Aorta (tissue), 5 donors: ENCODE measurements around the gene SIGLEC10. TPM values are rescaled to one million over a fixed set of nuclear protein-coding genes. Genes with fewer than 3 reads are reported as not detected.
"Not testable (repeated sequence)": the region's sequence is repeated elsewhere in the genome, so short reads cannot be mapped to it uniquely, and the experiment has no call there.

ENCODE experiments used
- ATAC-seq: fragments of 200-7000 bp; cut with Tn5 transposase; one replicate; pipeline ENCODE4 v1.9.1; 2022; ENCODE audit warnings: moderate library complexity; ENCODE audit not compliant: low FRiP score
- DNase-seq, 2 donors: peaks; one replicate each; pipeline ENCODE4 v3.0.0-alpha.2; 2020
- H3K27ac ChIP-seq, 2 donors: one replicate each; pipeline ENCODE4 v1.5.1; 2013; ENCODE audit warnings: low read length in 2 of 2, mild to moderate bottlenecking in 2 of 2, moderate library complexity in 2 of 2, control low read depth in 1 of 2, inconsistent platforms in 1 of 2, low read depth in 1 of 2
- H3K27me3 ChIP-seq, 2 donors: one replicate each; pipeline ENCODE4 v1.6.1; 2013; ENCODE audit warnings: control low read depth in 1 of 2, low read length in 1 of 2, mild to moderate bottlenecking in 1 of 2, moderate library complexity in 1 of 2; ENCODE audit not compliant: insufficient read depth in 2 of 2, control insufficient read depth in 1 of 2
- H3K36me3 ChIP-seq, 2 donors: one replicate each; pipeline ENCODE4 v1.6.1; 2013; ENCODE audit warnings: control low read depth in 1 of 2, low read length in 1 of 2, mild to moderate bottlenecking in 1 of 2; ENCODE audit not compliant: insufficient read depth in 2 of 2, control insufficient read depth in 1 of 2
- H3K4me1 ChIP-seq, 2 donors: one replicate each; pipeline ENCODE4 v1.6.1; 2013; ENCODE audit warnings: low read length in 2 of 2, control low read depth in 1 of 2, mild to moderate bottlenecking in 1 of 2, moderate library complexity in 1 of 2; ENCODE audit not compliant: insufficient read depth in 2 of 2, control insufficient read depth in 1 of 2
- H3K4me3 ChIP-seq, 2 donors: one replicate each; pipeline ENCODE4 v1.5.1; 2013; ENCODE audit warnings: low read length in 2 of 2, control low read depth in 1 of 2, mild to moderate bottlenecking in 1 of 2
- H3K9me3 ChIP-seq: one replicate; pipeline ENCODE4 v1.6.1; 2013; ENCODE audit warnings: mild to moderate bottlenecking, low read length; ENCODE audit not compliant: control insufficient read depth
- WGBS, 2 donors: extraction: QIAGEN DNeasy Blood & Tissue Kit; methylation state at CpG; one replicate each; pipeline ENCODE4 v1.1.7; 2013; 5-methylcytosine and 5-hydroxymethylcytosine counted together
- intact Hi-C, 2 donors: fragments of 100-400 bp; cut with DNase I; formaldehyde crosslinking; loops; one replicate each; pipeline versions ENCODE4 v1.14.2 to v1.15.0; 2022
- polyA plus RNA-seq, 2 donors: library from polyadenylated mRNA; stranded (reverse); fragments of 200-250 nt; gene quantifications; one replicate each; pipeline ENCODE4 v1.2.3, GENCODE V29; 2013
- total RNA-seq, 2 donors: library from RNA; stranded (reverse); fragmentation: NEBNext Ultra II Directional; extraction: Animal tissue kit (Norgen Biotek cat#: 25700); gene quantifications; one replicate each; pipeline ENCODE4 v1.2.1, GENCODE V29; 2021
- donor health status: healthy with polysubstance abuse.
- donor health status: Bipolar disorder and iron deficiency.
- donor health status: DM: no; HTN: no; CAD: no.
- donor health status: DM: no; HTN: no; CAD: no.
- donor health status: DM: yes; HTN: yes; CAD: no.

Gene SIGLEC10
- total and polyA plus RNA-seq, 4 donors = 1.2 to 4.6 (median 4.3) TPM

- H3K27ac ChIP-seq = no peak within 1 kb of the TSS
- WGBS, 2 donors = 57 to 58% methylated on average over 10 of the region's 10 CpGs
- DNase-seq (no peak), ATAC-seq (no peak)
- H3K9me3 ChIP-seq = no peaks in the 10 kb centered on the region
- intact Hi-C loops = no loop called here
- H3K36me3 ChIP-seq = no peaks in the 10 kb centered on the region
- H3K4me3 ChIP-seq = no peak within 1 kb of the TSS
- H3K4me1 ChIP-seq = no peaks in the 10 kb centered on the region
- no peaks in the 10 kb centered on the region for H3K27me3 ChIP-seq
Measured at GRCh38 chr19:51458051-51458645, 40.7 kb upstream of the SIGLEC10 start, which contains the start of gene SIGLEC8. Gene SIGLEC8 (minus strand): TSS chr19:51458454. CDS start chr19:51458387, 67 bp downstream.

- Histone ChIP-seq H3K4me1 (no peaks in the 10 kb centered on the region), H3K36me3 (no peaks in the 10 kb centered on the region), H3K27me3 (no peaks in the 10 kb centered on the region), H3K4me3 (no peak overlapping the region), H3K27ac (no peak overlapping the region), H3K9me3 (no peaks in the 10 kb centered on the region)
- no peak for ATAC-seq
- no peak for DNase-seq
- intact Hi-C loops = no loop called here
- WGBS, 2 donors = 76 to 81% methylated on average over 11 of the region's 11 CpGs
Measured at GRCh38 chr19:51457351-51458013, 40.0 kb upstream of the SIGLEC10 start.

GRCh38 chr19:51456541-51457290 is 39.3 kb upstream of the SIGLEC10 start:
- H3K27me3 ChIP-seq = no peaks in the 10 kb centered on the region
- intact Hi-C loops = no loop called here
- WGBS, 2 donors = 68 to 69% methylated on average over 11 of the region's 11 CpGs
- H3K9me3 ChIP-seq = no peaks in the 10 kb centered on the region
- ATAC-seq (no peak), DNase-seq (no peak)
- H3K4me3 ChIP-seq = no peak overlapping the region
- H3K4me1 ChIP-seq = no peaks in the 10 kb centered on the region
- H3K27ac ChIP-seq = no peak overlapping the region
- no peaks in the 10 kb centered on the region for H3K36me3 ChIP-seq

- Histone ChIP-seq H3K27me3 (no peaks in the 10 kb centered on the region), H3K27ac (no peak overlapping the region), H3K4me3 (no peak overlapping the region), H3K36me3 (no peaks in the 10 kb centered on the region), H3K4me1 (no peaks in the 10 kb centered on the region), H3K9me3 (no peaks in the 10 kb centered on the region)
- DNase-seq (no peak), ATAC-seq (no peak)
- intact Hi-C loops = no loop called here
- WGBS, 2 donors = 78 to 87% methylated on average over 5 of the region's 5 CpGs
Measured at GRCh38 chr19:51450730-51451307, 33.4 kb upstream of the SIGLEC10 start.

- no peaks in the 10 kb centered on the region for H3K36me3 ChIP-seq
- H3K9me3 ChIP-seq = no peaks in the 10 kb centered on the region
- ATAC-seq (no peak), DNase-seq (no peak)
- no peak overlapping the region for H3K27ac ChIP-seq
- WGBS, 2 donors = 68 to 71% methylated on average over 13 of the region's 13 CpGs
- no peaks in the 10 kb centered on the region for H3K27me3 ChIP-seq
- intact Hi-C loops = no loop called here
- no peaks in the 10 kb centered on the region for H3K4me1 ChIP-seq
- H3K4me3 ChIP-seq = no peak overlapping the region
Measured at GRCh38 chr19:51448411-51449016, 31.1 kb upstream of the SIGLEC10 start.

- Histone ChIP-seq H3K27me3 (no peaks in the 10 kb centered on the region), H3K27ac (no peak overlapping the region), H3K4me1 (no peaks in the 10 kb centered on the region), H3K4me3 (no peak overlapping the region), H3K9me3 (no peaks in the 10 kb centered on the region), H3K36me3 (no peaks in the 10 kb centered on the region)
- 77% methylated on average over 7 of the region's 7 CpGs for WGBS, 2 donors
- intact Hi-C loops = no loop called here
- ATAC-seq (no peak), DNase-seq (no peak)
Measured at GRCh38 chr19:51448011-51448410, 30.6 kb upstream of the SIGLEC10 start.

GRCh38 chr19:51447510-51447909 is 30.1 kb upstream of the SIGLEC10 start:
- H3K36me3 ChIP-seq, H3K27me3 ChIP-seq, ATAC-seq, H3K27ac ChIP-seq, H3K9me3 ChIP-seq, H3K4me3 ChIP-seq, DNase-seq, intact Hi-C loops, H3K4me1 ChIP-seq: not testable (repeated sequence)
- 72 to 84% methylated on average over 3 of the region's 3 CpGs for WGBS, 2 donors

GRCh38 chr19:51441410-51442390 is 24.3 kb upstream of the SIGLEC10 start:
- intact Hi-C loops = no loop called here
- H3K27me3 ChIP-seq = no peaks in the 10 kb centered on the region
- H3K36me3 ChIP-seq = no peaks in the 10 kb centered on the region
- H3K27ac ChIP-seq = no peak overlapping the region
- H3K4me1 ChIP-seq = no peaks in the 10 kb centered on the region
- H3K4me3 ChIP-seq = no peak overlapping the region
- H3K9me3 ChIP-seq = no peaks in the 10 kb centered on the region
- ATAC-seq (peak; percentile 22), DNase-seq (no peak)
- 72 to 73% methylated on average over 31 of the region's 31 CpGs for WGBS, 2 donors
